Adipocyte (in vitro differentiated cells): Measurements from ENCODE around the gene PIK3C2G.

ENCODE experiments used
- DNase-seq: peaks from one replicate; pipeline ENCODE4 v3.0.0-alpha.2; 2015; ENCODE audit warnings: low read depth
- H3K27me3 ChIP-seq: replicated peaks from 2 replicates; pipeline ENCODE4 v1.7.0; 2013; ENCODE audit warnings: mild to moderate bottlenecking, low read length, moderate library complexity; ENCODE audit not compliant: control insufficient read depth, insufficient read depth
- H3K36me3 ChIP-seq: 2 replicates; pipeline ENCODE4 v1.7.0; 2013; ENCODE audit warnings: low read length, mild to moderate bottlenecking, moderate library complexity; ENCODE audit not compliant: control insufficient read depth, insufficient read depth, severe bottlenecking
- H3K4me1 ChIP-seq: 2 replicates; pipeline ENCODE4 v1.7.0; 2013; ENCODE audit warnings: mild to moderate bottlenecking, low read length, moderate library complexity; ENCODE audit not compliant: control insufficient read depth, insufficient read depth
- H3K4me3 ChIP-seq: 2 replicates; pipeline ENCODE4 v1.7.0; 2013; ENCODE audit warnings: mild to moderate bottlenecking, low read length, moderate library complexity
- H3K9ac ChIP-seq: 2 replicates; pipeline ENCODE4 v1.7.0; 2013; ENCODE audit warnings: mild to moderate bottlenecking, low read length, moderate library complexity
- H3K9me3 ChIP-seq: 2 replicates; pipeline ENCODE4 v1.7.0; 2013; ENCODE audit warnings: mild to moderate bottlenecking, low read length, moderate library complexity; ENCODE audit not compliant: control insufficient read depth

The PIK3C2G gene

GRCh38 chr12:18586581-18586980, 325.3 kb downstream of the PIK3C2G start:
- peaks cover 17% of the 10 kb centered on the region for H3K9me3 ChIP-seq
- DNase-seq: no peak
- no peaks in the 10 kb centered on the region for H3K27me3 ChIP-seq
- H3K36me3 ChIP-seq: no peaks in the 10 kb centered on the region
- H3K4me1 ChIP-seq: no peaks in the 10 kb centered on the region
- H3K9ac ChIP-seq: no peak overlapping the region
- H3K4me3 ChIP-seq: no peak overlapping the region

GRCh38 chr12:18589316-18589715, 328.0 kb downstream of the PIK3C2G start:
- no peaks in the 10 kb centered on the region for H3K4me1 ChIP-seq

DNA sequence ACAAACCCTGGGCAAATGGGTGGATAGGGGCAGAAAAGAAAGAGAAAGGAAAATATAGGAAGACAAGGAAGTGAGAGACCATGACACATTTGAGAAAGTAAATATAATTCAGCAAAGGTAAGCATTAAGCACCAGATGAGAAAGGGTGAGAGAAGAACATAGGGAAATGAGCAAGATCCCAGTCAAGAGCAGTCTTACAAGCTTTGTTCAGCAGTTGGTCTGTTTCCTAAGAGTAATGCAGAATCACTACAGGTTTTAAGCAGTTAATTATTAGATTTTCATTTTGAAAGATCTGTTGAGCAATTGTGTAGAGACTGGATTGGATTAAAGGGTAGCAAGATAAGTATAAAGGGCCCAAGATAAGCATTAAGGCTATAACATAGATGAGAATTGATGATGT, 330.2 kb downstream of the PIK3C2G start:
- Histone ChIP-seq H3K27me3 (no peaks in the 10 kb centered on the region), H3K4me1 (no peaks in the 10 kb centered on the region), H3K4me3 (no peak overlapping the region), H3K36me3 (no peaks in the 10 kb centered on the region), H3K9me3 (peaks cover 12% of the 10 kb centered on the region), H3K9ac (no peak overlapping the region)
- DNase-seq: no peak

More at GRCh38 chr12:18589316-18589715, 328.0 kb downstream of the PIK3C2G start:
- peak; percentile 11 for DNase-seq
- H3K9me3 ChIP-seq: peaks cover 12% of the 10 kb centered on the region
- H3K27me3 ChIP-seq: no peaks in the 10 kb centered on the region
- no peak overlapping the region for H3K9ac ChIP-seq
- no peaks in the 10 kb centered on the region for H3K36me3 ChIP-seq
- H3K4me3 ChIP-seq: no peak overlapping the region

- Histone ChIP-seq H3K4me3 (no peak overlapping the region), H3K9me3 (no peaks in the 10 kb centered on the region), H3K27me3 (no peaks in the 10 kb centered on the region), H3K9ac (no peak overlapping the region), H3K4me1 (no peaks in the 10 kb centered on the region), H3K36me3 (no peaks in the 10 kb centered on the region)
- peak; percentile 9 for DNase-seq
These were observed 334.1 kb downstream of the PIK3C2G start for GRCh38 chr12:18595412-18595811.

- Histone ChIP-seq H3K36me3 (no peaks in the 10 kb centered on the region), H3K27me3 (no peaks in the 10 kb centered on the region), H3K4me1 (no peaks in the 10 kb centered on the region), H3K4me3 (no peak overlapping the region), H3K9ac (no peak overlapping the region), H3K9me3 (peaks cover 4% of the 10 kb centered on the region)
- DNase-seq: no peak
These were observed 340.6 kb downstream of the PIK3C2G start for GRCh38 chr12:18601962-18602361.

- Histone ChIP-seq H3K4me3 (no peak overlapping the region), H3K9me3 (no peaks in the 10 kb centered on the region), H3K9ac (no peak overlapping the region), H3K36me3 (no peaks in the 10 kb centered on the region), H3K4me1 (no peaks in the 10 kb centered on the region), H3K27me3 (no peaks in the 10 kb centered on the region)
- DNase-seq: no peak
These were observed 351.7 kb downstream of the PIK3C2G start for GRCh38 chr12:18612971-18613370.

DNA sequence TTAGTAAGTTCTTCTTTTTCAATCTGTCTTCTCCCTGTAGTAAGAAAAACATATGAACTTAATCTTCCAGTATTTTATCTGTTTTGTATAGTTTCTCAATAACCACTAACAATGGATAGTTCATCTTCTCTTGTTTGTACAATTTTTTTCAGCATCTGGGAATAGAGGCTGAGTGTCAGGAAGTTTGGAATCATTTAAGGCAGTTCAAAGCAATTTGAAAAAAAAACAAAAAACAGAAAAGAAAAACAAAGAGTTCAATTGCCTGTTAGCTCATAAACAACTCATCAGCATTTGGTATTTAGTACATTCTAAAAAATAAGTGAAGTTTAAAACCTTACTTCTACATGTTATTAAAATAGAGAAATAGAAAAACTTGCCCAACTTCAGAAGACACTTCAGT, 359.7 kb downstream of the PIK3C2G start:
- H3K9ac ChIP-seq: no peak overlapping the region
- no peaks in the 10 kb centered on the region for H3K36me3 ChIP-seq
- no peak overlapping the region for H3K4me3 ChIP-seq
- no peaks in the 10 kb centered on the region for H3K4me1 ChIP-seq
- H3K9me3 ChIP-seq: peaks cover 5% of the 10 kb centered on the region
- H3K27me3 ChIP-seq: no peaks in the 10 kb centered on the region
- DNase-seq: no peak

DNA sequence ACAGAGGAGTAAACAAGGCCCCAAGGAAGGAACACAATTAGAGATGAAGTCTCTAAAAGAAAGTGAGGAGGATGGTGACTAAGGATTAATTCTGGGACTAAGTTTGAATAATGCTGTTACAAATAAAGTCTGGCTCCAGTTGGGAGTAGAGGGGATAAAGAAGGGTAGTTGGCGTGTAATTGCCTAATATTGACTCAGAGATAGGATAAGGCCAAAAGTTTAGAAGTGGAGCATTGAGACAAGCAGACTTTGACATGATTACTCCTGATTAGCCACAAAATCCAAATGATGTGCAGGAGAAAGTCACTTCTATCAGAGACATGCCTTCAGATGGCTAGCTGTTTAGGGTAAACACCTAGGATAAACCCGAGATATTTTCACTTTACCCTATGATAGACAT, 368.1 kb downstream of the PIK3C2G start:
- Histone ChIP-seq H3K27me3 (no peaks in the 10 kb centered on the region), H3K9me3 (peaks cover 16% of the 10 kb centered on the region), H3K9ac (no peak overlapping the region), H3K4me3 (no peak overlapping the region), H3K36me3 (no peaks in the 10 kb centered on the region), H3K4me1 (no peaks in the 10 kb centered on the region)
- no peak for DNase-seq

- H3K27me3 ChIP-seq: no peaks in the 10 kb centered on the region
- no peaks in the 10 kb centered on the region for H3K36me3 ChIP-seq
- no peak for DNase-seq
- no peak overlapping the region for H3K4me3 ChIP-seq
- H3K9ac ChIP-seq: no peak overlapping the region
- peaks cover 16% of the 10 kb centered on the region for H3K9me3 ChIP-seq
- H3K4me1 ChIP-seq: no peaks in the 10 kb centered on the region
These were observed 368.6 kb downstream of the PIK3C2G start for GRCh38 chr12:18629916-18630315.

GRCh38 chr12:18631339-18631738, 370.0 kb downstream of the PIK3C2G start:
- no peak overlapping the region for H3K4me3 ChIP-seq
- no peaks in the 10 kb centered on the region for H3K36me3 ChIP-seq
- no peaks in the 10 kb centered on the region for H3K4me1 ChIP-seq
- DNase-seq: no peak
- H3K9me3 ChIP-seq: peaks cover 7% of the 10 kb centered on the region
- H3K27me3 ChIP-seq: no peaks in the 10 kb centered on the region
- H3K9ac ChIP-seq: no peak overlapping the region

- DNase-seq: no peak
- H3K9me3 ChIP-seq: no peaks in the 10 kb centered on the region
- no peaks in the 10 kb centered on the region for H3K36me3 ChIP-seq
- no peaks in the 10 kb centered on the region for H3K27me3 ChIP-seq
- no peak overlapping the region for H3K9ac ChIP-seq
- no peak overlapping the region for H3K4me3 ChIP-seq
- H3K4me1 ChIP-seq: no peaks in the 10 kb centered on the region
These were observed 371.5 kb downstream of the PIK3C2G start for GRCh38 chr12:18632848-18633247.

DNA sequence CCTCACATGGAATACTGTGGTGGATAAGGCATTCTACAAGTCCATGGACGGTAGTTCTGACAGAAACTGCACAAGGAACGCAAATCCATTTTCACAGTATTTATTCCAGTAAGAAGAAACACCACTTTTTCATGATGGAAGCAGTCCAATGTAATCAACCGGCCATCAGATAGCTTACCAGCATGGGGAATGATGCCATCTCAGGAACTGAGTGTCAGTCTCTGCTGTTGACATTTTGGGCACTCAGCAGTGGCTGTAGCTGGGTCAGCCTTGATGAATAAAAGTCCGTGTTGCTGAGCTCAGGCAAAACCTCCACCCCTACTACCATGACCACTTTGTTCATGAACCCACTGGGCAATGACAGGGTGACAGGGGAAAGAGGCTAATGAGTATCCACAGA, 373.1 kb downstream of the PIK3C2G start:
- no peaks in the 10 kb centered on the region for H3K9me3 ChIP-seq
- no peaks in the 10 kb centered on the region for H3K4me1 ChIP-seq
- H3K9ac ChIP-seq: no peak overlapping the region
- H3K27me3 ChIP-seq: no peaks in the 10 kb centered on the region
- no peaks in the 10 kb centered on the region for H3K36me3 ChIP-seq
- DNase-seq: no peak
- no peak overlapping the region for H3K4me3 ChIP-seq
